ENCODE measurements around the gene PDZRN3.

Gene PDZRN3

GRCh38 chr3:73624821-73625665 is at the start of gene PDZRN3:
Gene PDZRN3, minus strand, starts transcription at chr3:73624941.
- no peak for DNase-seq (ENCODE audit: low read depth)

GRCh38 chr3:73674280-73674679 is 49.5 kb upstream of the PDZRN3 start:
- no peak for DNase-seq (ENCODE audit: low read depth)

GRCh38 chr3:73669260-73669659 is 44.5 kb upstream of the PDZRN3 start:
- DNase-seq (ENCODE audit: low read depth): no peak

GRCh38 chr3:73668391-73668790 is 43.6 kb upstream of the PDZRN3 start:
- DNase-seq (ENCODE audit: low read depth): no peak

GRCh38 chr3:73667889-73668288 is 43.1 kb upstream of the PDZRN3 start:
- DNase-seq (ENCODE audit: low read depth): no peak

GRCh38 chr3:73665286-73665685 is 40.5 kb upstream of the PDZRN3 start:
- DNase-seq (ENCODE audit: low read depth): no peak

GRCh38 chr3:73664389-73664788 is 39.6 kb upstream of the PDZRN3 start:
- no peak for DNase-seq (ENCODE audit: low read depth)

GRCh38 chr3:73663495-73663894 is 38.8 kb upstream of the PDZRN3 start:
- DNase-seq (ENCODE audit: low read depth): no peak

- DNase-seq (ENCODE audit: low read depth): no peak
These were observed 36.5 kb upstream of the PDZRN3 start for GRCh38 chr3:73661265-73661664.

GRCh38 chr3:73658227-73658626 is 33.5 kb upstream of the PDZRN3 start:
- DNase-seq (ENCODE audit: low read depth): no peak

GRCh38 chr3:73657186-73657585 is 32.4 kb upstream of the PDZRN3 start:
- no peak for DNase-seq (ENCODE audit: low read depth)

- no peak for DNase-seq (ENCODE audit: low read depth)
These were observed 31.6 kb upstream of the PDZRN3 start for GRCh38 chr3:73656241-73656890.

GRCh38 chr3:73655197-73655596 is 30.5 kb upstream of the PDZRN3 start:
- DNase-seq (ENCODE audit: low read depth): no peak

GRCh38 chr3:73653877-73654276 is 29.1 kb upstream of the PDZRN3 start:
- no peak for DNase-seq (ENCODE audit: low read depth)

GRCh38 chr3:73653351-73653750 is 28.6 kb upstream of the PDZRN3 start:
- no peak for DNase-seq (ENCODE audit: low read depth)

- DNase-seq (ENCODE audit: low read depth): no peak
These were observed 28.2 kb upstream of the PDZRN3 start for GRCh38 chr3:73652896-73653295.

GRCh38 chr3:73637042-73637441 is 12.3 kb upstream of the PDZRN3 start:
- no peak for DNase-seq (ENCODE audit: low read depth)

- no peak for DNase-seq (ENCODE audit: low read depth)
These were observed 10.5 kb upstream of the PDZRN3 start for GRCh38 chr3:73635254-73635653.

GRCh38 chr3:73633916-73634344 is 9.2 kb upstream of the PDZRN3 start:
- no peak for DNase-seq (ENCODE audit: low read depth)

GRCh38 chr3:73633453-73633852 is 8.7 kb upstream of the PDZRN3 start:
- DNase-seq (ENCODE audit: low read depth): no peak

- no peak for DNase-seq (ENCODE audit: low read depth)
These were observed 1.4 kb upstream of the PDZRN3 start for GRCh38 chr3:73626106-73626505.

GRCh38 chr3:73624017-73624820 is 522 bp downstream of the PDZRN3 start:
- DNase-seq (ENCODE audit: low read depth): no peak

- no peak for DNase-seq (ENCODE audit: low read depth)
These were observed 1.4 kb downstream of the PDZRN3 start for GRCh38 chr3:73623346-73623745.
